SH-SY5Y (cell line): ENCODE measurements around the gene GINS3.

ENCODE experiments used
- GATA2 ChIP-seq: IDR thresholded peaks from 2 replicates; pipeline ENCODE4 v1.6.1; 2011; ENCODE audit warnings: mild to moderate bottlenecking, low read depth, low read length
- GATA3 ChIP-seq: IDR thresholded peaks from 2 replicates; pipeline ENCODE4 v1.6.1; 2011; ENCODE audit warnings: low read depth, mild to moderate bottlenecking, low read length, moderate library complexity

GRCh38 chr16:58430718-58431117 lies 38.4 kb downstream of the GINS3 start:
- TF ChIP-seq GATA2, result no peak
- no peak for TF ChIP-seq GATA3
